HG02840 (cell line): Measurements from ENCODE around the gene OR52B6.
"Not testable (repeated sequence)": the region's sequence is repeated elsewhere in the genome, so short reads cannot be mapped to it uniquely, and the experiment has no call there.

ENCODE experiments used
- ATAC-seq: cut with Tn5 transposase; IDR thresholded peaks from one replicate; pipeline ENCODE4 v1.9.1; 2021; ENCODE audit warnings: mild to moderate bottlenecking, moderate library complexity, moderate number of reproducible peaks; ENCODE audit not compliant: unreplicated experiment, low FRiP score

OR52B6 gene

GRCh38 chr11:5580577-5580976, at the start of gene OR52B6:
Gene OR52B6 (plus strand): TSS chr11:5580877. CDS start chr11:5580877, 0 bp downstream.
- ATAC-seq, result no peak

GRCh38 chr11:5531053-5531831, 49.4 kb upstream of the OR52B6 start:
- ATAC-seq, result no peak

- ATAC-seq, result no peak
Observed at GRCh38 chr11:5534046-5534445, 46.6 kb upstream of the OR52B6 start.

- ATAC-seq, result no peak
Observed at GRCh38 chr11:5536482-5536881, 44.2 kb upstream of the OR52B6 start.

GRCh38 chr11:5541427-5541826, 39.2 kb upstream of the OR52B6 start:
- ATAC-seq, result no peak

- ATAC-seq, result no peak
Observed at GRCh38 chr11:5546457-5546856, 34.2 kb upstream of the OR52B6 start.

- ATAC-seq, result peak; percentile 69
Observed at GRCh38 chr11:5547982-5548381, 32.7 kb upstream of the OR52B6 start.

GRCh38 chr11:5548440-5548839, 32.2 kb upstream of the OR52B6 start, which contains the start of gene OR52H1:
Gene OR52H1 (minus strand): TSS chr11:5548540. CDS start chr11:5545505, 3,035 bp downstream.
- ATAC-seq, result no peak

GRCh38 chr11:5550440-5551095, 30.1 kb upstream of the OR52B6 start:
- ATAC-seq, result no peak

GRCh38 chr11:5553343-5553742, 27.3 kb upstream of the OR52B6 start:
- ATAC-seq, result no peak

GRCh38 chr11:5556596-5557188, 24.0 kb upstream of the OR52B6 start:
- ATAC-seq, result no peak

- no peak for ATAC-seq
Observed at GRCh38 chr11:5557751-5558150, 22.9 kb upstream of the OR52B6 start.

GRCh38 chr11:5564259-5565019, 16.2 kb upstream of the OR52B6 start:
- ATAC-seq, result no peak

GRCh38 chr11:5574654-5575053, 6.0 kb upstream of the OR52B6 start:
- no peak for ATAC-seq

GRCh38 chr11:5575152-5575551, 5.5 kb upstream of the OR52B6 start:
- ATAC-seq, result no peak

- ATAC-seq, result no peak
Observed at GRCh38 chr11:5577101-5577500, 3.6 kb upstream of the OR52B6 start.

- ATAC-seq, result no peak
Observed at GRCh38 chr11:5581014-5581413, 337 bp downstream of the OR52B6 start.

- ATAC-seq, result not testable (repeated sequence)
Observed at GRCh38 chr11:5584458-5584857, 3.8 kb downstream of the OR52B6 start.

GRCh38 chr11:5589906-5590305, 9.2 kb downstream of the OR52B6 start:
- not testable (repeated sequence) for ATAC-seq

- no peak for ATAC-seq
Observed at GRCh38 chr11:5591613-5592012, 10.9 kb downstream of the OR52B6 start.

- ATAC-seq, result no peak
Observed at GRCh38 chr11:5592615-5593014, 11.9 kb downstream of the OR52B6 start.
